ENCODE data around the gene CXCR5.
A peak's percentile ranks its signal among the peaks of the same experiment; 100 is the strongest.

The CXCR5 gene

GRCh38 chr11:118914178-118914918 is 30.7 kb downstream of the CXCR5 start:
- DNase-seq, result peak; percentile 69 to 74

- DNase-seq, result no peak
Measured at GRCh38 chr11:118914987-118915386, 31.3 kb downstream of the CXCR5 start.

- DNase-seq, result no peak
Measured at GRCh38 chr11:118915396-118915795, 31.7 kb downstream of the CXCR5 start.

- DNase-seq, result no peak
Measured at GRCh38 chr11:118915941-118916841, 32.5 kb downstream of the CXCR5 start.

GRCh38 chr11:118916842-118917388 is 33.2 kb downstream of the CXCR5 start:
- no peak for DNase-seq

- DNase-seq, result peak; percentile 78 to 81
Measured at GRCh38 chr11:118917481-118918127, 33.9 kb downstream of the CXCR5 start.

GRCh38 chr11:118918128-118918685 is 34.5 kb downstream of the CXCR5 start:
- DNase-seq, result peak; percentile 74 to 76

- peak in 1 of 2 donors; percentile 49 for DNase-seq
Measured at GRCh38 chr11:118918686-118919280, 35.1 kb downstream of the CXCR5 start.

- DNase-seq, result no peak
Measured at GRCh38 chr11:118921121-118921928, 37.6 kb downstream of the CXCR5 start.

- DNase-seq, result no peak
Measured at GRCh38 chr11:118921929-118922744, 38.4 kb downstream of the CXCR5 start.

GRCh38 chr11:118922745-118923627 is 39.3 kb downstream of the CXCR5 start:
- DNase-seq, result no peak

- DNase-seq, result peak; percentile 52 to 69
Measured at GRCh38 chr11:118923721-118924587, 40.3 kb downstream of the CXCR5 start.

- peak; percentile 55 to 57 for DNase-seq
Measured at GRCh38 chr11:118924591-118925585, 41.2 kb downstream of the CXCR5 start.

GRCh38 chr11:118927554-118928100 is 43.9 kb downstream of the CXCR5 start:
- no peak for DNase-seq

- DNase-seq, result peak; percentile 96
Measured at GRCh38 chr11:118928101-118928869, 44.6 kb downstream of the CXCR5 start.
